Fibroblast of lung (primary cell): ENCODE results near the gene IRAK1. TPM values are rescaled to one million over a fixed set of nuclear protein-coding genes. Genes with fewer than 3 reads are reported as not detected.

Experiments
- DNase-seq, 2 donors: peaks; one replicate each; pipeline versions ENCODE4 v3.0.0 to v3.0.0-alpha.2; 2010; ENCODE audit warnings: low read depth in 2 of 2
- H2AFZ ChIP-seq: 2 replicates; pipeline ENCODE4 v1.5.1; 2012; ENCODE audit warnings: low read length, control low read depth, inconsistent platforms
- H3K27ac ChIP-seq: 2 replicates; pipeline ENCODE4 v1.5.1; 2011; ENCODE audit warnings: low read length, control low read depth; ENCODE audit not compliant: insufficient read depth
- H3K27me3 ChIP-seq: 2 replicates; pipeline ENCODE4 v1.5.1; 2011; ENCODE audit warnings: mild to moderate bottlenecking, low read length; ENCODE audit not compliant: control insufficient read depth, insufficient read depth
- H3K36me3 ChIP-seq: 2 replicates; pipeline ENCODE4 v1.5.1; 2011; ENCODE audit warnings: low read length; ENCODE audit not compliant: control insufficient read depth, insufficient read depth
- H3K4me1 ChIP-seq: 2 replicates; pipeline ENCODE4 v1.5.1; 2011; ENCODE audit warnings: low read length; ENCODE audit not compliant: control insufficient read depth, insufficient read depth; ENCODE audit errors: extremely low read depth
- H3K4me2 ChIP-seq: 2 replicates; pipeline ENCODE4 v1.5.1; 2011; ENCODE audit warnings: low read length, control low read depth; ENCODE audit not compliant: insufficient read depth; ENCODE audit errors: extremely low read depth
- H3K4me3 ChIP-seq, 4 experiments: fragments of 200-600 bp in 1 of 4; sonication (generic) in 1 of 4; replicated peaks in 1 of 4; 2 replicates each; pipeline ENCODE4 v1.5.1; 2011 to 2016; ENCODE audit warnings: low read length in 4 of 4, low read depth in 3 of 4, mild to moderate bottlenecking in 3 of 4, control low read depth in 2 of 4, inconsistent platforms in 1 of 4, mixed read lengths in 1 of 4; ENCODE audit not compliant: insufficient read depth in 1 of 4; ENCODE audit errors: control extremely low read depth in 1 of 4
- H3K79me2 ChIP-seq: 2 replicates; pipeline ENCODE4 v1.5.1; 2012; ENCODE audit warnings: mild to moderate bottlenecking, low read length, inconsistent platforms; ENCODE audit not compliant: control insufficient read depth, insufficient read depth
- H3K9ac ChIP-seq: 2 replicates; pipeline ENCODE4 v1.5.1; 2011; ENCODE audit warnings: mild to moderate bottlenecking, low read length, control low read depth; ENCODE audit not compliant: insufficient read depth
- H3K9me3 ChIP-seq: 2 replicates; pipeline ENCODE4 v1.5.1; 2012; ENCODE audit warnings: low read depth, low read length; ENCODE audit not compliant: control insufficient read depth, insufficient read depth
- H4K20me1 ChIP-seq: 2 replicates; pipeline ENCODE4 v1.5.1; 2011; ENCODE audit warnings: low read length; ENCODE audit not compliant: control insufficient read depth, insufficient read depth; ENCODE audit errors: extremely low read depth
- CTCF ChIP-seq, 2 donors: IDR thresholded peaks in 1 of 2; conservative IDR thresholded peaks in 1 of 2; 1 replicate in 1 of 2; 2 replicates in 1 of 2; pipeline ENCODE4 v1.5.1; 2011 to 2012; ENCODE audit warnings: low read length in 2 of 2, control low read depth in 1 of 2, inconsistent platforms in 1 of 2, low read depth in 1 of 2, mild to moderate bottlenecking in 1 of 2
- EZH2 ChIP-seq: IDR thresholded peaks from 2 replicates; pipeline ENCODE4 v1.5.1; 2012; ENCODE audit warnings: low read length, control low read depth, mild to moderate bottlenecking; ENCODE audit errors: missing control alignments
- polyA plus RNA-seq, 2 donors: library from polyadenylated mRNA; depleted of rRNA in 1 of 2; stranded (reverse) in 1 of 2; unstranded in 1 of 2; fragments of >200 nt; gene quantifications; 2 replicates each; pipeline ENCODE4 v1.2.1, GENCODE V29; 2011 to 2012; ENCODE audit warnings: missing spikeins in 1 of 2
- total RNA-seq: library from RNA; depleted of rRNA; stranded (reverse); fragments of >200 nt; gene quantifications from 2 replicates; pipeline ENCODE4 v1.2.1, GENCODE V29; 2014

Gene IRAK1
- total and polyA plus RNA-seq, 2 donors (not counting 1 experiment from before 2014, with no cell fraction given): 25.9 to 65.9 TPM

GRCh38 chrX:153970357-153971123, 49.2 kb downstream of the IRAK1 start:
- TF ChIP-seq CTCF (conservative IDR thresholded peaks at IDR 0.05 in 1 of 2, IDR thresholded peaks at IDR 0.05 in 1 of 2; ENCODE audit: low read depth in 1 of 2, low read length in 2 of 2) (no peak), EZH2 (no peak)
- H3K9ac ChIP-seq: peak overlapping the region; percentile 98
- peak; percentile 82 to 90 for DNase-seq
- peaks cover 63% of the 10 kb centered on the region for H3K79me2 ChIP-seq
- peak overlapping the region; percentile 80 to 99 (median 88) for H3K4me3 ChIP-seq
- peaks cover 21% of the 10 kb centered on the region for H3K4me1 ChIP-seq
- H4K20me1 ChIP-seq: no peaks in the 10 kb centered on the region
- no peaks in the 10 kb centered on the region for H3K9me3 ChIP-seq
- H3K36me3 ChIP-seq: no peaks in the 10 kb centered on the region
- peak overlapping the region; percentile 80 for H3K4me2 ChIP-seq
- H3K27ac ChIP-seq: peak overlapping the region; percentile 100
- H3K27me3 ChIP-seq: no peaks in the 10 kb centered on the region
- peak overlapping the region; percentile 17 for H2AFZ ChIP-seq

DNA sequence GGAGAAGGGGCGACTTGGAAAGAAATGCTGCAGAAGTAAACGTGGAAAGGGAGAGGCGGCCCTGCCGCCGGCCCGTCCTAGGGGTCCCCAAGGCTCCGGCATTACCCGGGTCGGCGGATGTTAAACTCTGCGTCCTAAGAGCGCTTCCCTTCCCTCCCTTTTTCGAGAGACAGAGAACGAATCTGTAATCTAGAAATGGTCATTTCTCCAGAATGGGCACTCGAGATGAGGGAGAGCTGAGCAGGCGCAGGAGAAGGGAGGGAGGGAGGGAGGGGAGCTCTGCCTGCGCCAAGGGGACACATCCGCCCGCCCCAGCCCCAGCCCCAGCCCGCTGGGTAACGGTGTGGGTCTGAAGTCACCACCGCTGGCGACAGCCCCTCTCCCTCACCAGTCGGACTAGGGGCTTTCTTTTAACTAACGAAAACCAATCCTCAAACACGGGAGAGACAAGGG, 49.8 kb downstream of the IRAK1 start:
- H4K20me1 ChIP-seq: no peaks in the 10 kb centered on the region
- H3K36me3 ChIP-seq: no peaks in the 10 kb centered on the region
- H3K27me3 ChIP-seq: no peaks in the 10 kb centered on the region
- peaks cover 21% of the 10 kb centered on the region for H3K4me1 ChIP-seq
- peak overlapping the region; percentile 87 for H3K4me2 ChIP-seq
- TF ChIP-seq EZH2 (no peak), CTCF (conservative IDR thresholded peaks at IDR 0.05 in 1 of 2, IDR thresholded peaks at IDR 0.05 in 1 of 2; ENCODE audit: low read depth in 1 of 2, low read length in 2 of 2) (no peak)
- H3K9ac ChIP-seq: peak overlapping the region; percentile 30
- H2AFZ ChIP-seq: no peak overlapping the region
- H3K4me3 ChIP-seq: peak overlapping the region; percentile 57 to 81 (median 61)
- peak overlapping the region; percentile 14 for H3K27ac ChIP-seq
- peak; percentile 46 to 64 for DNase-seq
- no peaks in the 10 kb centered on the region for H3K9me3 ChIP-seq
- H3K79me2 ChIP-seq: peaks cover 69% of the 10 kb centered on the region

- Histone ChIP-seq H2AFZ (no peak overlapping the region), H3K9me3 (no peaks in the 10 kb centered on the region), H4K20me1 (no peaks in the 10 kb centered on the region), H3K9ac (peak overlapping the region; percentile 30), H3K4me3 (peak overlapping the region; percentile 57 to 81 (median 61)), H3K79me2 (peaks cover 71% of the 10 kb centered on the region), H3K4me2 (peak overlapping the region; percentile 87), H3K27me3 (no peaks in the 10 kb centered on the region), H3K36me3 (no peaks in the 10 kb centered on the region), H3K27ac (peak overlapping the region; percentile 14), H3K4me1 (peaks cover 20% of the 10 kb centered on the region)
- no peak for DNase-seq
- TF ChIP-seq EZH2 (no peak), CTCF (conservative IDR thresholded peaks at IDR 0.05 in 1 of 2, IDR thresholded peaks at IDR 0.05 in 1 of 2; ENCODE audit: low read depth in 1 of 2, low read length in 2 of 2) (no peak)
Measured at GRCh38 chrX:153969125-153969903, 50.4 kb downstream of the IRAK1 start.
